Sciatic nerve (tissue), 2 donors: ENCODE results near the gene TMEM17. TPM values are rescaled to one million over a fixed set of nuclear protein-coding genes. Genes with fewer than 3 reads are reported as not detected.
A peak's percentile ranks its signal among the peaks of the same experiment; 100 is the strongest.
"Not testable (repeated sequence)": the region's sequence is repeated elsewhere in the genome, so short reads cannot be mapped to it uniquely, and the experiment has no call there.

Source experiments
- ATAC-seq: fragments of 200-7000 bp; cut with Tn5 transposase; one replicate; pipeline ENCODE4 v1.9.1; 2020; ENCODE audit warnings: mild to moderate bottlenecking, moderate library complexity
- DNase-seq: peaks from one replicate; pipeline ENCODE4 v3.0.0-alpha.2; 2020; ENCODE audit warnings: low spot score
- intact Hi-C: fragments of 100-400 bp; cut with DNase I; formaldehyde crosslinking; loops from one replicate; pipeline ENCODE4 v1.14.2; 2022
- total RNA-seq: library from RNA; stranded (reverse); fragmentation: NEBNext Ultra II Directional; extraction: Animal tissue kit (Norgen Biotek cat#: 25700); gene quantifications from one replicate; pipeline ENCODE4 v1.2.1, GENCODE V29; 2021
- donor health status: DM: no; HTN: no; CAD: no.
- donor health status: DM: no; HTN: no; CAD: no.

The TMEM17 gene
- total RNA-seq, 1 donor from 2014 or later, result 4.9 TPM

DNA sequence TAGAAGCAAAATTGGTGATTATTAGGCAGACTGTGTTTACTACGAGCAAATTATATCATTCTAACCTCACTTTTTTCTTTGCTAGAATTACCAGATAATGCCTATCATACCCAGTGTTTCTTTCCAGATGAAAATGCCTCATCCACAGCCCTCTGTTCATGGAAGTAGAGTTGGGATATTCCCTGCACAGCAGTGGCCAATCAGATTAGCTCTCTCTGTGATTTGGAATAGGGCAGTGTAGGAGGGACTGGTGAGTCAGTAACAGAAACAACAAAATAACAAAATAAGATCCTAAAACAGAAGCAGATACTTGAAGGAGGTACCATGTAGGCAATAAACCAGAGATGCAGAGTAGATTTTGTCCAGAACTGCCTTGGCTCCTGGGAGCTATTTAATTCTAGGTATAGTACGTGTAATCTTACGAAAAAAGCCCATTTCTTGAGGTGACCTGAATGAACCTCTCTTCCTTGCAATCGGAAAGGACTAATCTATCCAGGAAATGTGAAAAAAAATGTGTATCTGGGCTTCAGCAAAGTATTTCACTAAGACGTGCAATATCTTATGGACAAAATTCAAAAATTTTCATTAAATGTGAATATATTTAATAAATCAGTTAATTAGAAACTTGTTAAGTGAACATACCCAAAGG, 18.4 kb upstream of the TMEM17 start:
- intact Hi-C loops, result no loop called here
- DNase-seq (no peak), ATAC-seq (no peak)

GRCh38 chr2:62521061-62521460, 15.1 kb upstream of the TMEM17 start:
- ATAC-seq, DNase-seq, intact Hi-C loops: not testable (repeated sequence)

DNA sequence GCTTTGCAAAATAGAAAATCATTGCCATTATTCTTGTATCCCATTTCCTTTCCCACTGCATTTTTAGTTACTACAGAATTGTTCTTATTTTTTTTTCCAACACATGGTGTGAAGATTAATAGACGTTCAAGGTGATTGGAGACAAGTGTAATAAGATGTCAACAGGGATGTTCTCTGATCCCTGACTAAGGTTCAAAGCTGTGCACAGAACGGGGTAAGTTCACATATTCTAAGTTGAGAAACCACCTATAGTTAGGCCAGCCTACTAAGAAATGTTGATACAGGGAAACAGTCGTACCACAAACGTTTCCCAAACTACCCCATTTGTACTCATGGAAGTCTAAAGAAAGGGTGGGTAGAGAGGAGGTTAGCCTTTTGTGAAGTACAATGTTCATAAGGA, 6.4 kb upstream of the TMEM17 start:
- intact Hi-C loops, result no loop called here
- ATAC-seq (no peak), DNase-seq (no peak)

- intact Hi-C loops, result no loop called here
- DNase-seq (no peak), ATAC-seq (no peak)
Observed at GRCh38 chr2:62511636-62512035, 5.6 kb upstream of the TMEM17 start.

- intact Hi-C loops, result no loop called here
- DNase-seq (no peak), ATAC-seq (peak; percentile 0)
Observed at GRCh38 chr2:62506421-62506750, 391 bp upstream of the TMEM17 start.

GRCh38 chr2:62505109-62505749, 766 bp downstream of the TMEM17 start:
- no peak for DNase-seq
- intact Hi-C loops, result no loop called here
- ATAC-seq, result peak; percentile 3

GRCh38 chr2:62504657-62505056, 1.3 kb downstream of the TMEM17 start:
- intact Hi-C loops, result no loop called here
- no peak for ATAC-seq
- DNase-seq, result no peak

DNA sequence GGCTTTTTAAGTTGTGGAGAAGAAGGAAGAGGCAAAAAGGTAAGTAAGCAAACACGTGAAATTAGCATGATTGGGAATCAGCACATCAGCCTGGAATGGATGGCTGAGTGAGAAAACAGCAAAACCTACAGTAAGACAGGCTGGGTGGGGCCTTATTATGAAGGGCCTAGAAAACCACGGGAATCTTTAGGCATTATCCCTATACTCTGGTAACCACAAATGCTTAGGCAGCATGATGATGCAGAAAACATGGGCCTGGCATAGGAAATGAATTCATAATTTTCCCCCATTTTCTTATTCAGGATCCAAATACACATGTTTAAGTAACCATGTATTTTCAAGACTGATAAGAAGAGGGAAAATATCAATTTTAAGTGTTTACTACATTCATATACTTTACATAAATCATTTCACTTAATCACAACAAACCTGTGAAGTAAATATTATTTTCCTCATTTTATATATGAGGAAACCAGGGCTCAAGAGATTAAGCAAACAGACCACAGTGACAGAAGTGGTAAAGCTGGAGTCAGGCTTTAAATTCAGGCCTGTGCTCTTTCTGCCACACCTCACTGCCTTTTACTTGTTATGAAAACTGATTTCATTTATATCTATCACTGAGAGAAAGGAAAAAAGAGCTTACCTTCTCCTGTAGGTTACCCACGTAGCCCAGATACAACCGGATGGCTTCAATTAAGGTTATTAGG, 4.0 kb downstream of the TMEM17 start:
- ATAC-seq, result no peak
- intact Hi-C loops, result no loop called here
- no peak for DNase-seq

- intact Hi-C loops, result no loop called here
- DNase-seq (no peak), ATAC-seq (no peak)
Observed at GRCh38 chr2:62501069-62501468, 4.9 kb downstream of the TMEM17 start.

DNA sequence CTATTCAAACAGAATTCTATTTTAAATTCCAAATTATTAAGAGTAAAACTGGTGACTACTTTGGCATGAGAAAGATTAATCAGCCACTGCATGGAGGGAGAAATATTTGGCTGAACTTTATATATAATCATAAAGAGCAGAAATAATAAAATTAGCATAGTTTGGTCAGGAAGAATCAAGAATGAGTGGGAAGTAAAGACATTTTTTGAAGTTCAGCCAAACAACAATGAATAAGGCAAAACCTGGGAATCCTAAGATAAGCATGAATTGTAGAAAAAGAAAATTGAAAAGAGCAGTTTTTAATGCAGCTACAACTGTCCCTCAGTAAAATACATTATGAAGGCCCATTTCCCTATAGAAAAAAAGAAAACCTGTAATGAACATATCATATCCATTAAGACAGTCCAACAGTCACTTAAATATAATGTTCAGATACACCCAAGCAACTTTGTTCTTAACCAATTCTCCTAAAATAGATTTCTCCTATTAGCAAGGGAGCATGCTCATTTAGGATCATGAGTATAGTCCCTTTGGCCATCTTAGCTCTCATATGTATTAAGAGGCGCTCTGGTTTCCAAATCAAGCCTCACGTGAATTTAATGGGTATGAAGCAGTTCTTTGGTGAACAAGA, 6.5 kb downstream of the TMEM17 start:
- ATAC-seq (no peak), DNase-seq (no peak)
- intact Hi-C loops, result no loop called here

GRCh38 chr2:62498739-62499138, 7.3 kb downstream of the TMEM17 start:
- intact Hi-C loops, result no loop called here
- DNase-seq, result no peak
- no peak for ATAC-seq

- intact Hi-C loops, result no loop called here
- ATAC-seq (no peak), DNase-seq (no peak)
Observed at GRCh38 chr2:62495761-62496160, 10.2 kb downstream of the TMEM17 start.

GRCh38 chr2:62492048-62492447, 13.9 kb downstream of the TMEM17 start:
- intact Hi-C loops, result no loop called here
- ATAC-seq (no peak), DNase-seq (no peak)

GRCh38 chr2:62489702-62490101, 16.3 kb downstream of the TMEM17 start:
- DNase-seq, result no peak
- no peak for ATAC-seq
- intact Hi-C loops, result no loop called here

GRCh38 chr2:62489162-62489561, 16.8 kb downstream of the TMEM17 start:
- DNase-seq (no peak), ATAC-seq (peak; percentile 73)
- intact Hi-C loops, result no loop called here

GRCh38 chr2:62486439-62486765, 19.6 kb downstream of the TMEM17 start:
- no peak for ATAC-seq
- intact Hi-C loops, result no loop called here
- DNase-seq, result no peak

- intact Hi-C loops, result no loop called here
- no peak for DNase-seq
- ATAC-seq, result peak; percentile 79
Observed at GRCh38 chr2:62485761-62486438, 20.1 kb downstream of the TMEM17 start.

DNA sequence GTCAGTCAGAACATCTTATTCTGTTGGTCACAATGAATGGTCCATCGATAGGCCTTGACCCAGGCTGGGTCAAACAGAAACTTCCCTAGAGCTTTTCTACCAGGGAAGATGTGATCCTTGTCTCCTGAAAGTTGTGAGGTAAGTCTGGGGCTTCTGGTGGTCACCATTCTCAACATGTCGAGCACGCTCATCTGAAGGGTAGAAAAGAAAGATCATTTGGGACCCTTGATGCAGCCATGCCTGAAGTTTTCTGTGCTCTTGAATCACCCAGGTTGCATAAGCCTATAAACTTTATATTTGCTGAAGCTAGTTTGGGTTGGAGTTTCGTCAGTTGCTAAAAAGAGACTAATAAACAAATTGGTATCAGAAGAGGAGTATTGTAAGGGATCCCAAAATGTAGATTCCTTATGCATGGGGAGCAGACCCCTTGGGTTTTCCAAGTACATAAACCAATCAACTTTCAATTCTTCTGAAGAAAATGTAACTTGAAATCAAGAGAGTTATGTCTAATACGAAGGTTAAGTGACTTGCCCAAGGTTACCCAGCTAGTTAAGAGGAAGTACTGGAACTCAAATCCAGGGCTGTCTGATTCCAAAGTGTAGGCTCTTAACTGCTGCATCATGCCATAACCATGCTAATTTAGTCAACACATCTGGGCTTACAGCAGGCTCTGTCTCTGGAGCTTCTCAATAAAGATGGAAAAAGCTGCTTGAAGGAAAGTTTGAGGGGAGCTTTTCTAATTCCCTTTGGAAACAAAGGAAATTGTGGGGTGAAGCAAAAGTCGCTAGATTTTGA, 23.2 kb downstream of the TMEM17 start:
- intact Hi-C loops, result no loop called here
- no peak for ATAC-seq
- no peak for DNase-seq

DNA sequence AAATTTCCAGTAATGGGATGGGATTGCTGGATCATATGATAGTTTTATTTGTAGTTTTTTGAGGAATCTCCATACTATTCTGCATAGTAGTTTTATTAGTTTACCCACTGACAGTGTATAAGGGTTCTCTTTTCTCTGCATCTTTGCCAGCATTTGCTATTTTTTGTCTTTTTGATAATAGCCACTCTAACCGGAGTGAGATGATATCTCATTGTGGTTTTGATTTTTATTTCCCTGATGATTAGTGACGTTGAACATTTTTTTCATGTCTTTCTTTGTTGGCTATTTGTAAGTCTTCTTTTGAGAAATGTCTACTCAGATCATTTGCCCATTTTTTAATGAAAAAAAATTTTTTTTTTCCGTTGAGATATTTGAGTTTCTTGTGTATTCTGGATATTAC, 26.1 kb downstream of the TMEM17 start:
- DNase-seq, result no peak
- intact Hi-C loops, result no loop called here
- no peak for ATAC-seq
